ENCODE measurements around the gene LAMB3.

GRCh38 chr1:209688746-209689234 lies 36.6 kb upstream of the LAMB3 start:
- TF ChIP-seq CTCF (IDR thresholded peaks at IDR 0.05) (no peak), POLR2A (IDR thresholded peaks at IDR 0.05) (no peak), POLR2AphosphoS5 (IDR thresholded peaks at IDR 0.05) (no peak), EP300 (IDR thresholded peaks at IDR 0.05) (no peak)
